B cell (primary cell): ENCODE results near the gene FAR2. TPM values are rescaled to one million over a fixed set of nuclear protein-coding genes. Genes with fewer than 3 reads are reported as not detected.

Experiments
- ATAC-seq: fragments of 200-7000 bp; cut with Tn5 transposase; one replicate; pipeline ENCODE4 v1.10.0; 2021; ENCODE audit warnings: low read depth, mild to moderate bottlenecking, moderate number of reproducible peaks, moderate library complexity
- CTCF ChIA-PET: fragments of 350-600 bp; sonication (Branson Sonifier 250); formaldehyde crosslinking; loops from one replicate; lab custom pipeline; 2021; ENCODE audit warnings: antibody characterized with exemption, inconsistent platforms; lab: Charles Lee
- POLR2A ChIA-PET: fragments of 350-600 bp; sonication (Branson Sonifier 250); formaldehyde crosslinking; loops from one replicate; lab custom pipeline; 2021; ENCODE audit warnings: antibody characterized with exemption; lab: Charles Lee
- DNase-seq: peaks from one replicate; pipeline ENCODE4 v3.0.0; 2013
- H2AFZ ChIP-seq: 2 replicates; pipeline ENCODE4 v1.6.1; 2012; ENCODE audit warnings: mild to moderate bottlenecking, low read depth, low read length; ENCODE audit not compliant: insufficient read depth, poor library complexity, severe bottlenecking
- H3K27ac ChIP-seq, 2 donors: 1 replicate in 1 of 2; 2 replicates in 1 of 2; pipeline ENCODE4 v1.5.1; 2012 to 2013; ENCODE audit warnings: low read length in 2 of 2, mild to moderate bottlenecking in 2 of 2, moderate library complexity in 1 of 2
- H3K27me3 ChIP-seq, 4 experiments: fragments of 200-600 bp in 1 of 4; sonication (generic) in 1 of 4; replicated peaks in 1 of 4; 1 replicate in 2 of 4; 2 replicates in 2 of 4; pipeline versions ENCODE4 v1.6.1 to v1.7.0; 2013 to 2016; ENCODE audit warnings: low read length in 3 of 4, mild to moderate bottlenecking in 2 of 4, mixed read lengths in 1 of 4, moderate library complexity in 1 of 4; ENCODE audit not compliant: insufficient read depth in 4 of 4, control insufficient read depth in 3 of 4; ENCODE audit errors: control extremely low read depth in 1 of 4
- H3K36me3 ChIP-seq, 2 experiments: replicated peaks in 1 of 2; 1 replicate in 1 of 2; 2 replicates in 1 of 2; pipeline versions ENCODE4 v1.6.1 to v1.7.1; 2013; ENCODE audit warnings: low read length in 1 of 2; ENCODE audit not compliant: insufficient read depth in 2 of 2, control insufficient read depth in 1 of 2; ENCODE audit errors: control extremely low read depth in 1 of 2, extremely low read depth in 1 of 2
- H3K4me1 ChIP-seq, 2 donors: fragments of 200-600 bp in 1 of 2; sonication (generic) in 1 of 2; 1 replicate in 1 of 2; 2 replicates in 1 of 2; pipeline versions ENCODE4 v1.5.1 to v1.6.1; 2013 to 2017; ENCODE audit warnings: low read length in 2 of 2; ENCODE audit not compliant: control insufficient read depth in 2 of 2, insufficient read depth in 2 of 2
- H3K4me2 ChIP-seq: replicated peaks from 2 replicates; pipeline ENCODE3; 2012; ENCODE audit warnings: mild to moderate bottlenecking, low read depth, low read length; ENCODE audit not compliant: poor library complexity, severe bottlenecking
- H3K4me3 ChIP-seq, 5 experiments: fragments of 200-600 bp in 1 of 5; sonication (generic) in 1 of 5; 1 replicate in 3 of 5; 2 replicates in 2 of 5; pipeline versions ENCODE4 v1.5.1 to v1.7.0; 2011 to 2016; ENCODE audit warnings: low read length in 4 of 5, mild to moderate bottlenecking in 4 of 5, low read depth in 2 of 5, control low read depth in 1 of 5, moderate library complexity in 1 of 5; ENCODE audit not compliant: insufficient read depth in 1 of 5; ENCODE audit errors: control extremely low read depth in 1 of 5, extremely low read depth in 1 of 5
- H3K79me2 ChIP-seq: fragments of 200-600 bp; sonication (generic); one replicate; pipeline ENCODE4 v1.6.0; 2016; ENCODE audit warnings: low read length; ENCODE audit not compliant: control insufficient read depth, insufficient read depth
- H3K9ac ChIP-seq: fragments of 200-600 bp; sonication (generic); 2 replicates; pipeline ENCODE4 v1.6.1; 2017; ENCODE audit warnings: mild to moderate bottlenecking, low read length, moderate library complexity
- H3K9me3 ChIP-seq, 3 donors: one replicate each; pipeline versions ENCODE4 v1.6.1 to v1.7.1; 2013; ENCODE audit warnings: low read length in 2 of 3; ENCODE audit not compliant: control insufficient read depth in 2 of 3, insufficient read depth in 1 of 3; ENCODE audit errors: control extremely low read depth in 1 of 3
- H4K20me1 ChIP-seq: 2 replicates; pipeline ENCODE4 v1.6.0; 2012; ENCODE audit warnings: mild to moderate bottlenecking, low read length; ENCODE audit not compliant: insufficient read depth, control insufficient read depth, poor library complexity, severe bottlenecking
- H3K27ac Mint-ChIP-seq: one replicate; pipeline ENCODE4 v1.8.0; 2021; ENCODE audit warnings: mixed read lengths
- H3K27me3 Mint-ChIP-seq: one replicate; pipeline ENCODE4 v1.8.0; 2021; ENCODE audit warnings: mixed read lengths
- H3K4me1 Mint-ChIP-seq: one replicate; pipeline ENCODE4 v1.8.0; 2021; ENCODE audit warnings: mixed read lengths
- H3K4me3 Mint-ChIP-seq: one replicate; pipeline ENCODE4 v1.8.0; 2021; ENCODE audit warnings: mixed read lengths
- H3K9me3 Mint-ChIP-seq: one replicate; pipeline ENCODE4 v1.8.0; 2022; ENCODE audit warnings: mixed read lengths; ENCODE audit not compliant: insufficient read depth
- EZH2 ChIP-seq: IDR thresholded peaks from 2 replicates; pipeline ENCODE4 v1.6.1; 2012; ENCODE audit warnings: borderline replicate concordance, low read depth, mild to moderate bottlenecking, moderate library complexity, low read length; ENCODE audit not compliant: insufficient read depth, poor library complexity, severe bottlenecking
- WGBS: methylation state at CpG from one replicate; pipeline ENCODE4 v1.1.5; 2013; ENCODE audit warnings: missing lambda C conversion rate; ENCODE audit not compliant: insufficient coverage; 5-methylcytosine and 5-hydroxymethylcytosine counted together
- intact Hi-C: fragments of 100-400 bp; cut with micrococcal nuclease; formaldehyde crosslinking; loops from one replicate; pipeline ENCODE4 v1.10.0; 2022
- polyA plus RNA-seq: library from polyadenylated mRNA; depleted of rRNA; stranded (reverse); fragments of >200 nt; gene quantifications from 2 replicates; pipeline ENCODE4 v1.2.3, GENCODE V29; 2012
- total RNA-seq, 2 donors: library from RNA; stranded (reverse); fragments of 120-200 nt in 1 of 2; gene quantifications; 1 replicate in 1 of 2; 2 replicates in 1 of 2; pipeline versions ENCODE4 v1.2.3 to v1.2.4, GENCODE V29; 2013 to 2022
- TF ChIP-seq, protein P1 (sequence below): fragments of 200-600 bp; IDR thresholded peaks from one replicate; pipeline ENCODE4 v1.8.0; 2022; ENCODE audit warnings: antibody characterized with exemption, mild to moderate bottlenecking

Gene FAR2
- total and polyA plus RNA-seq, 2 donors (not counting 1 experiment from before 2014, with no cell fraction given): 0.39 TPM; not detected in 1

DNA sequence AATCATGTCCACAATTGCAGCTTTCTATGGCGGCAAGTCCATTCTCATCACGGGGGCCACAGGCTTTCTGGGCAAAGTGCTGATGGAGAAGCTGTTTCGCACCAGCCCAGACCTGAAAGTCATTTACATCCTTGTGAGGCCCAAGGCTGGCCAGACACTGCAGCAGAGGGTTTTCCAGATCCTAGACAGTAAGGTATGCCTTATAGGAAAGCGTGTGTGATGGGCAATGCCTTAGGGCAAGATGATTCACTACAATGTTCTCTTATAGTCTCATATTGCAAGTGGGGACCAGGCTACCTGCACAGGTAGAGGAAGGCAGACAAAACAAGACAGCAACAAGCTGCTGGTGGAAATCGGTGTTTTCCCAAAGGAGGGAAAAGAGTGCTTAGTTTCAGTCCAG, 121.4 kb downstream of the FAR2 start:
- H3K9ac ChIP-seq: no peak overlapping the region
- POLR2A ChIA-PET: no interaction called here
- TF ChIP-seq EZH2: no peak
- TF ChIP-seq, protein P1, sequence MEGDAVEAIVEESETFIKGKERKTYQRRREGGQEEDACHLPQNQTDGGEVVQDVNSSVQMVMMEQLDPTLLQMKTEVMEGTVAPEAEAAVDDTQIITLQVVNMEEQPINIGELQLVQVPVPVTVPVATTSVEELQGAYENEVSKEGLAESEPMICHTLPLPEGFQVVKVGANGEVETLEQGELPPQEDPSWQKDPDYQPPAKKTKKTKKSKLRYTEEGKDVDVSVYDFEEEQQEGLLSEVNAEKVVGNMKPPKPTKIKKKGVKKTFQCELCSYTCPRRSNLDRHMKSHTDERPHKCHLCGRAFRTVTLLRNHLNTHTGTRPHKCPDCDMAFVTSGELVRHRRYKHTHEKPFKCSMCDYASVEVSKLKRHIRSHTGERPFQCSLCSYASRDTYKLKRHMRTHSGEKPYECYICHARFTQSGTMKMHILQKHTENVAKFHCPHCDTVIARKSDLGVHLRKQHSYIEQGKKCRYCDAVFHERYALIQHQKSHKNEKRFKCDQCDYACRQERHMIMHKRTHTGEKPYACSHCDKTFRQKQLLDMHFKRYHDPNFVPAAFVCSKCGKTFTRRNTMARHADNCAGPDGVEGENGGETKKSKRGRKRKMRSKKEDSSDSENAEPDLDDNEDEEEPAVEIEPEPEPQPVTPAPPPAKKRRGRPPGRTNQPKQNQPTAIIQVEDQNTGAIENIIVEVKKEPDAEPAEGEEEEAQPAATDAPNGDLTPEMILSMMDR: no peak
- DNase-seq (no peak), ATAC-seq (no peak)
- H3K4me1 ChIP-seq: no peaks in the 10 kb centered on the region
- no peaks in the 10 kb centered on the region for H4K20me1 ChIP-seq
- no peak overlapping the region for H3K4me3 ChIP-seq
- no peak overlapping the region for H3K4me3 Mint-ChIP-seq
- CTCF ChIA-PET: no interaction called here
- no peak overlapping the region for H3K27ac Mint-ChIP-seq
- no peaks in the 10 kb centered on the region for H3K79me2 ChIP-seq
- no peak overlapping the region for H3K27ac ChIP-seq
- H3K9me3 Mint-ChIP-seq: peaks cover 4% of the 10 kb centered on the region
- peaks cover 0 to 9% (median 0%) of the 10 kb centered on the region in 3 donors for H3K9me3 ChIP-seq
- no peaks in the 10 kb centered on the region for H3K36me3 ChIP-seq
- H3K4me2 ChIP-seq: no peak overlapping the region
- H3K27me3 Mint-ChIP-seq: no peaks in the 10 kb centered on the region
- H3K27me3 ChIP-seq: no peaks in the 10 kb centered on the region
- H2AFZ ChIP-seq: no peak overlapping the region
- H3K4me1 Mint-ChIP-seq: no peaks in the 10 kb centered on the region
- 96% methylated on average over 4 of the region's 5 CpGs for WGBS
- intact Hi-C loops: no loop called here

DNA sequence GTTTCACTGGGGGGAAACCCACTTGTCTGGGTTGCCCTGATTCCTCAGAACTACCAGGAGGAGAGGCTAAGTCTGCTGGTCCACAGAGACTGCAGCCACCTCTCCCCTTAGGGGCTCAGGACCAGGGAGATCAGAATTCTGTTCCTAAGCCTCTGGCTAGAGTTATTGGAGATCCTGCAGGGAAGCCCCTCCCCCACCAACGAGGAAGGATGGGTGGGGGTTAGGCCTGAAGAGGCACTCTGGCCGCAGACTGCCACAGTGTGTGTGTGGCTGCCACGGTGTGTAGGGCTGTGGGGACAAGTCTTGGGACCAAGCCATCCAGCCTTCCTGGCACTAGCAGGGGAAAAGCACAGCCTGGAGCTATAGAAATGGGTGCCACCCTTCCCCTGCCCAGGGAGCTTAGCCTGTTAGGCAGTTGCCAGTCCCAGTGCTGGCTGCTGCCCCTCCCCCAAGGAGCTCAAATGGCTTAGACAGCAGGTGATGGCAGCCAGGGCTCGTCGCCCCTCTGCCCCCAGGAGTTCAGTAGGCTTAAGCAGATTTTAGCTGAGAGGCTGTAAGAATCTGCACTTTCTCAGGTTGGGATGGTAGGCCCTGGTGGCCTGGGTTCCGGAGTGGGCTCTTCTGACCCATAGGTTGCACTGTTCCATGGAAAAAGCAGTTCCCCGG, 124.2 kb downstream of the FAR2 start:
- H3K4me3 Mint-ChIP-seq: no peak overlapping the region
- DNase-seq: no peak
- ChIA-PET CTCF (no interaction called here), POLR2A (no interaction called here)
- no peak overlapping the region for H2AFZ ChIP-seq
- peaks cover 0 to 9% (median 0%) of the 10 kb centered on the region in 3 donors for H3K9me3 ChIP-seq
- TF ChIP-seq, protein P1: no peak
- no peak for TF ChIP-seq EZH2
- no peak overlapping the region for H3K4me3 ChIP-seq
- no peaks in the 10 kb centered on the region for H3K79me2 ChIP-seq
- H3K36me3 ChIP-seq: no peaks in the 10 kb centered on the region
- H3K27me3 ChIP-seq: no peaks in the 10 kb centered on the region
- H4K20me1 ChIP-seq: no peaks in the 10 kb centered on the region
- no peak overlapping the region for H3K9ac ChIP-seq
- H3K4me1 Mint-ChIP-seq: no peaks in the 10 kb centered on the region
- no peak overlapping the region for H3K27ac ChIP-seq
- WGBS: 97% methylated on average over 4 of the region's 7 CpGs
- H3K27me3 Mint-ChIP-seq: no peaks in the 10 kb centered on the region
- no peak overlapping the region for H3K27ac Mint-ChIP-seq
- peaks cover 4% of the 10 kb centered on the region for H3K9me3 Mint-ChIP-seq
- H3K4me2 ChIP-seq: no peak overlapping the region
- ATAC-seq: no peak
- intact Hi-C loops: no loop called here
- no peaks in the 10 kb centered on the region for H3K4me1 ChIP-seq
